NCI-H187 treated with DMSO at 0.1 percent for 48 hours (cell line): Measurements from ENCODE around the gene ASPSCR1.
A peak's percentile ranks its signal among the peaks of the same experiment; 100 is the strongest.

Experiments
- DNase-seq: peaks from one replicate; lab custom pipeline; 2025; lab: John Stamatoyannopoulos, UW

ASPSCR1 gene

GRCh38 chr17:81977211-81977808, at the start of gene ASPSCR1:
TSS of gene ASPSCR1 (plus strand) at chr17:81977629. CDS start at chr17:81977647, 18 bp downstream.
- DNase-seq = no peak

GRCh38 chr17:81927653-81928543, 49.5 kb upstream of the ASPSCR1 start, which contains the start of gene MAFG:
TSS of gene MAFG (minus strand) at chr17:81927735. CDS start at chr17:81923185, 4,550 bp downstream.
- DNase-seq = peak; percentile 41

DNA sequence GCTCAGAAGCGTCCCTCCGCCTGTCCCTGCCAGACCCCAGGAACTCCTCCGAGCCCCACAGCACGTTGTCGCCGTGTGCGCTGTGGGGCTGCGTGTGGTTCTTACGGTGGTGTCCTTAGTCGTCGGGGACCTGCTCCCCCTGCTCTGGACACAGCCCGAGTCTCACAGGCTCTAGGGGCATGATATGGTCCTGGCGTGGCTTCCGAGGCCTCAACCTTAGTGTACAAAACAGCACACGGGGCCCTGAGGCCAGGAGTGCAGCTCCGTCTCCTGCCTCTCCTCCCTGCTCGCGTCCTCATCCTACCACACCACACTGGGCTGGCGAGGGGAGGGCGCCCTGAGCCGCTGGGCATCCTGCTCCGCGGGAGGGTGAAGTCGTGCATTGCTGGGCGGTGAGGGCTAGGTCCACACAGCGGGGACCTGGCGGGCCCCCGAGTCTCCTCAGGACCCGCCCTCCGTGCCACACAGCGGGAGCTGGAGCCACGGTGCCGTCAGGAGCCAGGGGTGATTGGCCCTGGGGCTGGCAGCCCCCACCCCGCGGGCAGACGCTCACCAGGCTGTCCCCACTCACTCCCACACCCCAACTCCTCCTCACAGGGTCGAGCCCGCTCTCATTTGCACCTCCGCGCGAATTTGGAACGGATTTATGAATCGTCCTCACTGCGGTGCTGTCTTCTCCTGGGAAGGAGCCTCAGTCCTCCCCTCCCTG, 48.7 kb upstream of the ASPSCR1 start:
- DNase-seq = no peak

GRCh38 chr17:81929253-81930141, 47.9 kb upstream of the ASPSCR1 start:
- DNase-seq = no peak

DNA sequence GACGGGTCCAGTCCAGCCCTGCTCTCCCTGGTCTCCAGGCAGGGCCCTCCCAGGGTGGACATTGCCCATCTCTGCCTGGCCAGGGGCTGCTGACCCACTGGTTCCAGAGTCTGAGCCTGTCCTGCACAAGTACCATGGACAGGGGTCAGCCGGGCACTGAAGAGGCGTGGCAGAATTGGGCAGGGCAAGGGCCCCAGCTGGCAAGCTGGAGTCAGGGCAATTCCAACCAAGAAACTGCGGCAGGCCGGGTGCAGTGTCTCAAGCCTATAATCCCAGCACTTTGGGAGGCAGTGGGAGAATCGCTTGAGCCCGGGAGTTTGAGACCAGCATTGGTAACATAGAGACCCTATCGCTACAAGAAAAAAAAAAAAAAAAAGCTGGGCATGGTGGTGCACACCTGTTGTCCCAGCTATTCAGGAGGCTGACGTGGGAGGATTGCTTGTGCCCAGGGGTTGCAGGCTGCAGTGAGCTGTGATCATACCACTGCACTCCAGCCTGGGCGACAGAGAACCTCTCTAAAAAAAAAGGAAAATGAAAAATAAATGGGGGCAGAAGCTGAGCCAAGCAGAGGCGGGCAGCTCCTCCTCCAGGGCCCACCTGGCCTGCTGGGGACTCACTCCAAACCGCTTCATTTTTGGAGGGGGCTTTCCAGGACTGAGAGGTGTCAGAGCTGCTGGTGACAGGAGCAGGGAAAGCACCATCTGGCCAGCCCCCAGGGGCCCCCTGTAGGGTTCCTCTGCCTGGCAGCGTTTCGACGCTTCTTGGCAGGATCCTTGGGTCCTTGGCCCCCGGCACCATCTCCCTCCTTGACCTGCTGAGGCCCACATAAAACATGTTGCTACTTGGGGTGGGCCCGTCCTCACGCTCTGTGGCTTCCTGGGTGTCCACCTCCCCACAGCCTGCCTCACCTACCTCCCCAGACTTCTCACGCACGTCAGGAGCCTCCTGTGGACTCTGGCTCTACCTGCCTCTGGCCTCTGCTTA, 47.0 kb upstream of the ASPSCR1 start:
- no peak for DNase-seq

- no peak for DNase-seq
Measured at GRCh38 chr17:81931189-81931556, 46.3 kb upstream of the ASPSCR1 start.

- no peak for DNase-seq
Measured at GRCh38 chr17:81931557-81932332, 45.7 kb upstream of the ASPSCR1 start.

GRCh38 chr17:81932333-81932983, 45.0 kb upstream of the ASPSCR1 start:
- DNase-seq = no peak

GRCh38 chr17:81933178-81933699, 44.2 kb upstream of the ASPSCR1 start:
- DNase-seq = no peak

- no peak for DNase-seq
Measured at GRCh38 chr17:81934098-81934757, 43.2 kb upstream of the ASPSCR1 start.

DNA sequence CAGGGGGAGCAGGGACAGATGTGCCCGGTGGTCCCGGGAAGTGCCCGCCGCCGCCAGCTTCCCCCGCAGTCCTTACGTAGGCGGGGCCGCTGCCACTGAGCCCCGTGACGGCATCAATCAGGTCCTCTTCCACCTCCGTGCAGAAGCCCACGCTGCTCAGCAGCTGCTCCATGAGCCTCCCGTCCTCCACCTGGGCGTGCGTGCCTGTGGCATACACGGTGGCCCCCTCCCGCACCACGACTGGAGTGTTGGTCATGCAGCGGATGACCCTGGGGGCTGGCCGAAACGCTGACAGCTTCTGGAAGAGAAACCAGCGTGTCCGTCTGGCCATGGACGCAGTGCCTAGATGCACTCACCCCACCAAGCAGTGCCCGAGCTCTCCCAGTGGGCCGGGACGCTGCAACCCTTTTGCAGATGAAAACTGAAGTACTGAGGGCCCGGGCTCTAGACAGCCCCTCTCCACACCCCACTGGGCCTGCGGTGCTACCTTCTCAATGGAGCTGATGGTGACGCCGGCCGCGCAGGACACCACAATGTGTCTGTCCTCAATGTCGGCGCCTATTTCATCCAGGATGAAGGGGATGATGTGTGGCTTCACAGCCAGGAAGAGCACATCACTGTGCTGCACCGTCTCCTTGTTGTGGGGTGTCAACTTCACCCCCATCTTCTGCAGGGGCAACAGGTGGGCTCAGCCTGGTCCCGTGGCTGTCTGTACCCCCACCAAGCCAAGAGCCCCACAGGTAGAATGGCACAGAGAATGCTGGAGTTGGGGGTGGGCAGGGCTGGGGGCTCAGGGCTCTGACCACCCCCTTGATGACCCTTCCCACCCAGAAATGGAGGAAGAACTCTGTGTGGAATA, 42.4 kb upstream of the ASPSCR1 start:
- DNase-seq = no peak

DNA sequence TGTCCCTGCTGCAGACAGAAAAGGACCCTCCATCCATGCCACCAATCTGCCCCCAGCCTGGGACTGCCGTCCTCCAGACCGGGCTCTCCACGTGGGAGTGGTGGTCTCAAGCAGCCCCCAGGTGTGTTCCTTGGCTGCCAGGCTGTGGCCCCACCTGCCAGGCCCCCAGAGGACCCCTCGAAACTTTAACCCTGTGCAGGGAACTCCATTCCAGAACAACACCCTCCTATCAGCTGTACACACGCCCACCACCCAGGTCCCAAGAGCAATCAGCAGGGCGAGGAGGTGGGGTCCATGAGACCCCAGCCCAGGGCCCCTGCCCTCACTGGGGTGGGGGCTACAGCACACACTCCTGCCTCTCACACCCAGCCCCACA, 41.7 kb upstream of the ASPSCR1 start:
- no peak for DNase-seq

GRCh38 chr17:81939218-81939617, 38.2 kb upstream of the ASPSCR1 start:
- no peak for DNase-seq

GRCh38 chr17:81939881-81940385, 37.5 kb upstream of the ASPSCR1 start:
- no peak for DNase-seq

GRCh38 chr17:81940538-81941483, 36.6 kb upstream of the ASPSCR1 start:
- DNase-seq = no peak
